HT-29 (cell line): Measurements from ENCODE around the gene BRMS1. TPM values are rescaled to one million over a fixed set of nuclear protein-coding genes. Genes with fewer than 3 reads are reported as not detected.
A peak's percentile ranks its signal among the peaks of the same experiment; 100 is the strongest.
"Not testable (repeated sequence)": the region's sequence is repeated elsewhere in the genome, so short reads cannot be mapped to it uniquely, and the experiment has no call there.

ENCODE experiments used
- DNase-seq: peaks from one replicate; pipeline ENCODE4 v3.0.0-alpha.2; 2015; ENCODE audit warnings: low spot score
- total RNA-seq: library from RNA; depleted of rRNA; stranded (reverse); fragments of >200 nt; shearing (Covaris generic); gene quantifications from 2 replicates; pipeline ENCODE4 v1.2.3, GENCODE V29; 2014

Gene BRMS1
- total RNA-seq, 1 experiment from 2014 or later = 74.9 TPM

DNA sequence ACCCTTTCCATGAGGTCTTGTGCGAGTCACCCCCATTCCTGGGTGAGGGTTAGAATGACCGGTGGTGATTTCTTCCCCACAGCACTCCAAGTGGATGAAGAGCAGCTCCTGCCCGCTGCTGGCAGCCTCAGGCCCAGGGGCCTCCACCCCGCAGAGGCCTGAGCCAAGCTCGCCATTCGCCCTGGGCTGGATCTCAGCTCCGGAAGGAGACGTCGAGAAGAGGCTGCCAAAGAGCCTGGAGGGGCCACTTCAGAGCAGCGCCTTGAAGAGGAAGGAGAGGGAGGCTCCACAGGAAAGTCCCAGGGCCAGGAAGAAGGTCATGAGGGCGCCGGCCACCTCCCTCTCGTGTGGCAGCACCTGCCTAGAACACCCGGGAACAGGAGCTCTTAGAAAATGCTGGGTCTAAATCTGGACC lies 18.3 kb upstream of the BRMS1 start:
- no peak for DNase-seq

DNA sequence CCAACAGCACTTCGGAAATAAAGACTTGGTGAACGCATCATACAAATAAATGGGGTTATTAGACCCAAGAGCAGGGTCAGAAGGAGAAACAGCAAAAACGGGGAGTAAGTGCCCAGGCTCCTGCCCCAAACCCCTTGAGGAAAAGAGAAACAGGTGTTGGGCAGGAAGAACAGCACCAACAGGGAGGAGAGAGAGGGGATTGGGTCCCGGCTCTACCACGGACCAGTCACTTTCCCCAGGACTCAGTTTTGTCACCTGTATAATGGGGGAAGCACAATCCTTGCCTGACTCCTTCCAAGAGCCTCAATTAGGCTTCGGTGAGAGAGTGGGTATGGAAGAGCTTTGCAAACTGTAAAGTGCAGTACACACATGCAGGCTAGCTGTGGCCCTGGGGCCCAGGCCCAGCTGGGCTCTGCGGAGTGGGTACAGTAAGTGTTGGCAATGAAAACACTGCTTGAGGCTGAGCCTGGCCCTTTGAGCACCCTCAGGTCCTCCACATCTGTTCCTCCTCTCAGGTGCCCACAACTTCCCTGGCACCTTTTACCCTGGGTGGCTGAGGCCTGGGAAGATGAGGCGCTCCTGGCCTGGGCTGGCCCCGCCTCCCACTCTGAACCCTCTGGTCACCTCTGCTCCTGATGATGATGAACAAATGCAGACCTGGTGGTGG lies 17.7 kb upstream of the BRMS1 start:
- DNase-seq = no peak

DNA sequence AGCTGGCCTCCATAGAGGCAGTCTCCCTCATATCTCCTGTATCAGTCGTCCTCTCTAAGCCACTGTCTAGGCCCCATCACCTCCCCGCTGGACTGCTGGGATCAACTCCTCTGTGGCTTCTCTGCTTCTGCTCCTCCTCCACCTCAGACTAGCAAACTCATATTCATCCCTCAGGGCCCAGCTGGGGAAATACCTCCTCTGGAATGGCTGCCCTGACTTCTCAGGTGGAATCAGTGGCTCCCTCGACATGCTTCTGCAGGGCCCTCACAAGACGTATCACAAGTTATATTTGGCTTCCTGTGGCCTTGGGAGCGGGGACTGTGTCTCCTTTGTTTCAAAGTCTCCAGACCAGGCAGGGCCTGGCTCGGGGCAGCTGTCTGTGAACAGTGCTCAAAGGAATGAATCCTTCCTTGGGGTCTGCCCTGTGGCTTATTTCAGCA lies 16.6 kb upstream of the BRMS1 start:
- DNase-seq = no peak

DNA sequence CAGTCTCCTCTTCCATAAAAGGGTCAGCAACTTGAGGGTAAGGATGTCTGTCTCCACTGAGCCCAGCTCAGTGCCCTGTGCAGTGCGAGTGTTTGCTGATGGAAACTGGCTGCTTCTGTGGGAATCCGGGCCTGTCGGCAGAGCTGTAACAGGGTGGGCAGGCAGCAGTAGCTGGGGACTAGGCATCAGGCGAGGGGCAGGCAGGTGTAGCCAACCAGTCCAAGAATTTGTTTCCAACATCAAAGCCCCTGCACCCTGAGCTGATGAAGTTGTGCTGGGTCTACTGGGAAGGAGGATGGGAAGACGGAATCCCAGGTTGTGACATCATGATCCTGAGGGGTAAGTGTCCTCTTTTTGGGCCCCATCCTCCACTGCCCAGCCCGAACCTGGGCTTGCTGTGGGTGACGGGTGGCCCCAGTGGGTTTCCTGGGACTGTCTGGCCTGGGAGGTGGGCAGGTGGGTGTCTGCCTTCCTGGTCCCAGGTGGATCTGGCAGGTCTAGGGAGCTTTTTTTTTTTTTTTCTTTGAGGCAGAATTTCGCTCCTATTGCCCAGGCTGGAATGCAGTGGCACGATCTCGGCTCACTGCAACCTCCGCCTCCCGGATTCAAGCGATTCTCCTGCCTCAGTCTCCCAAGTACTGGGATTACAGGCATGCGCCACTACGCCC lies 15.6 kb upstream of the BRMS1 start:
- DNase-seq = no peak

DNA sequence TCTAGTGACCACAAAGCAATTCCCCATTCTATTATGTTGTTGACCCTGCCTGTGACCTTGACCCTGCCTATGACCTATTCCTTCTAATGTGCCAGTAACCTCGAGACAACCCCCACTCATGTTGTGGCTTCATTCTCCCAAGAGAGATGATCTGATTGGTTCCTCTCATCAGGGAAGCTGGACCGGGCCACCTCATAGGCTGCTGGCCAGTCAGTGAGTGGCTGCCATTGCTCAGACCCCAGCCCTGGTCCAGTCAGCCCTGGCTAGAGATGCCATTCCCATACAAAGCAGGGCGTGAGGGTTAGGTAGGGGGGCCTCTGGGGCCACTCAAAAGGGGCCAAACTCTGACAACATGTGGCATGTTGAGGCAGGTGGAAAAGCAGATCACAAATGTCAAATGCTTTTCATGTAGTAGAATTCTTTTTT lies 14.8 kb upstream of the BRMS1 start:
- DNase-seq = no peak

DNA sequence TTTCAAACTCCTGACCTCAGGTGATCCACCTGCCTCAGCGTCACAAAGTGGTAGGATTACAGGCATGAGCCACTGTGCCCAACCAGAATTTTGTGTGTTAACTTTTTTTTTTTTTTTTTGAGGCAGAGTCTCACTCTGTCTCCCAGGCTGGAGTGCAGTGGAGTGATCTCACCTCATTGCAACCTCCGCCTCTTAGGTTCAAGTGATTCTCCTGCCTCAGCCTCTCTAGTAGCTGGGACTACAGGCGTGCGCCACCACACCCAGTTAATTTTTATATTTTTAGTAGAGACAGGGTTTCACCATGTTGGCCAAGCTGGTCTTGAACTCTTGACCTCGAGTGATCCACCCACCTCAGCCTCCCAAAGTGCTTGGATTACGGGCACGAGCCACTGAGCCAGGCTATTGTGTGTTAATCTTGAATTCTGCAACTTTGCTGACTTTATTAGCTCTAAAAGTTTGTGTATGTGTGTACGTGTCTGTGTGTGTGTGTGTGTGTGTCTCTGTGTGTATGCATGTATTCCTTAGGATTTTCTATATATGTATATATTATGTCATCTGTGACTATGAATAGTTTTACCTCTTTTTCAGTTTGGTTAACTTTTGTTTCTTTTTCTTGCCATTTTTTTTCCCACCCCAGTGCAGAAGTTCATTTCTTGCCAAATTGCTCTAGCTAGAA lies 5.8 kb upstream of the BRMS1 start:
- DNase-seq = not testable (repeated sequence)

DNA sequence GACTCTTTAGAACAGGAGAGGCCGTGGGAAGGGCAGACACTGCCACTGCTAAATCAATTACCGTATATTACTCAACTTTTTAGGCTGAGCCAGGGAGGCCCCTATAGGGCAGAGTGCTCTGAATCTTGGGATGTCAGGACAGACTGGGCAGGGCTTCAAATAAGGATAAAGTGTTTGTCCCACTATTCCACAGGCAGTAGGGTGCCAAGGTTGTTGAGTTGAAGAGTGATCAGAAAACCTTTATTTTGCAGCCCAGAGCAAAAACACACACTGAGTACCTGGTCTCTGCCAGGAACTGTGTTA lies 4.1 kb upstream of the BRMS1 start:
- no peak for DNase-seq

DNA sequence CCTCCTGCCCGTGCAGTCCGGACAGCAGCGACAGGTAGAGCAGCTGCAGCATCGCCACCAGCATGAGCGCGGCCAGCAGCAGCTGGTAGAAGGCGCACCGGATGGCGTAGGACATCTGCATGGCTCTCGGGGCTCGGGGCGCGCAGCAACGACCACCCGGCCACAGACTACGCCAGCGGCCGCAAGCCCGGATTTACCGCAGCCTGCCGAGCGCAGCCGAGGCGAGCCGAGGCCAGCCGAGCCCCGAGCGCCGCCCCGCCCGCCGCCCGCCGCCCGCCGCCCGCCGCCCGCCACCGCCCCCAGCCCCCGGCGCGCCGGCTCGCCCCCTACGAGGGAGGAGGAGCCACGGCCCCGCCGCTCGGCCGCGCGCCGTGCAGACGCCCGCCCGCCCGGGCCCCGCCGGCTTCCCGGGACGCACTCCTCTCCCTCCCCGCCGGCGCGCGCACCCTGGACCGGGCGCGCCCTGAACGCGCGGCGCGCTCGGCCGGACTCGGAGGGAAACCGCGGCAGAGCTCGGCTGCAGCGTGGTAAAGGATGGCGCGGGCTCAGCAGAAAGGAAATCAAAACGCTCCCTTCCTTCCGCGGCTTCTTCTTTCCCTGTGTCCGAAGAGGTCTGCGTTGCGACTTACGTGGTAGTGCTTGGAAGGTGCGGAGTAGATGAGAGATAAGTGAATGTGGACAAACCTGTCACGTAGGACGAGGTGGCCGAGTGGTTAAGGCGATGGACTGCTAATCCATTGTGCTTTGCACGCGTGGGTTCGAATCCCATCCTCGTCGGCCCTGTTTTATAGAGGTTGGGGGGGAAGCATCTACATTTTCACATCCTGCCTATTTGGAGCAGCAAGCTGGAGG lies 2.7 kb upstream of the BRMS1 start, which contains the start of gene B4GAT1:
B4GAT1 (minus strand) TSS at position 205 of the 852 bp plus-strand sequence; CDS start at position 121, 84 bp downstream.
- DNase-seq = peak; percentile 98

DNA sequence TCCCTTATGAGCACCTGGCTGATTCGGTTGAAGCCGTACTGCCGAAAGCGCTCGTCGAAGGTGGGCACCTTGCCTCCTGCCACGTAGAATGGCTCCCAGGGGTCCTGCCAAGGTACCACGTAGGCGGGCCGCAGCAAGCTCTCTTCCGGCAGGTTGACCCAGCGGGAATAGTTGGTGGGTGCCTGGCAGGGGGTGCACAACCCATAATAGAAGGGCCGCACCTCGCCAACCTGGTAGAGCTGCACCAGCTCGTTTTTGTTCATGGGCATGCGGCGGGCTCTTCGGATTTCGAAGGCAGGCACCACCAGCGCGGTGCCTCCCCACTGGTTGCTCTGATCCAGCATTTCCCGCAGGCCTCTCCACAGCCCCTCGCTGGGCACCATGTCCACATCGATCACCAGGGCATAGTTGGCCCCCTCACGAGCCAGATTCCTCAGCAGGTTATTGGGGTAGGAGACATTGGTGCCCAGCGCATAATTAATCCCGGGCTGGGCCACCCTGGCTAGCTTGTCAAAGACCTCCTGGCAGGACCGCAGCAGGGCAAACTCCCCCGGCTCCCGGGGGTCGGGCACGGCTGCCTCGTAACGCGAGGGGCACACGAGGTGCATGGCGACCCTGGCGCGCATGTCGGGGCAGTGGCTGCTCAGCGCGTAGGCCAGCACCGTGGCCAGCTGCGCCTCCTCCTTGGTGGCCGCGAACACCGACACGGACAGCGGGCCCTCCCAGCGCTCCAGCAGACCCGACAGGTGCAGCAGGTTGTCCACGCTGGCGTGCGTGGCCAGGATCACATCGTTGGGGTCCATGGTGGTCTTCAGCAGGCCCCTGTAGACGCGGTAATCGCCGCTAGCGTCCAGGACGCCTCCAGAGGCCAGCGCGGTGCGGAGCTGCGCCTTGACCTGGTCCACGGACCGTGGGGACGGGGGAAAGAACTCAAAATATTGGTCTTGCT lies 1.8 kb upstream of the BRMS1 start:
- no peak for DNase-seq

DNA sequence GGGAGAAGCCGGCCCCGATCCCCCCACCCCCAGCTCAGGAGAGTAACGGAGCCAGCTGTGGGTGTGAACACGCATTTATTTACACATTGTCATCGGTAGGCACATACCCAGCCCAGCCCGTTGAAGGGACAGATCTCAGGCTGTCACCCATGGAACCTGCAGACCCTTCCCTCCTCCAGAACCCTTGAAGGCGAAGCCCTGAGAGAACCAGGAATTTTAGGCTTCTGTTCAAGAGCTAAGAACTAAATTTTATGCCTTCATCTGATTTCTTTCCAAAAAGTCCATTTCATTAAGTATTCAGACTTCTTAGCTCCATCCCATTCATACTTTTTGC lies 379 bp upstream of the BRMS1 start:
- DNase-seq = no peak

DNA sequence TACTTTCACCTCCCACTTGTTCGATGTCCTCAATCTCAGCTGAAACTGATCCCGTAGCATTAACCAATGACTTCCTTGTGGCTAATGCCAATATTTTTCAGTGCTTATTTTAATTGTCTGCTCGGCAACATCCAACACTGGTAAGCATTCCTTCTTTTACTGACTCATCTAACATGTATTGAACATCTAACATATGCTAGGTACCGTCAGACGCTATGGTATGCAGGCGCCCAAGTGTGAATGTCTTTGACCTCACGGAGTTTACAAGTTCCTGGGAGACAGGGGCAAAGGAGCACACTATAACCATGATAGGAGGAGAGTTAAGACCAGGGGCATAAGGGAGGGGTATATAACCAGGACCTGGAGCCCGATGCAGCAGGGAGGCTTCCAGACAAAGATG lies 1.7 kb downstream of the BRMS1 start:
- DNase-seq = no peak

DNA sequence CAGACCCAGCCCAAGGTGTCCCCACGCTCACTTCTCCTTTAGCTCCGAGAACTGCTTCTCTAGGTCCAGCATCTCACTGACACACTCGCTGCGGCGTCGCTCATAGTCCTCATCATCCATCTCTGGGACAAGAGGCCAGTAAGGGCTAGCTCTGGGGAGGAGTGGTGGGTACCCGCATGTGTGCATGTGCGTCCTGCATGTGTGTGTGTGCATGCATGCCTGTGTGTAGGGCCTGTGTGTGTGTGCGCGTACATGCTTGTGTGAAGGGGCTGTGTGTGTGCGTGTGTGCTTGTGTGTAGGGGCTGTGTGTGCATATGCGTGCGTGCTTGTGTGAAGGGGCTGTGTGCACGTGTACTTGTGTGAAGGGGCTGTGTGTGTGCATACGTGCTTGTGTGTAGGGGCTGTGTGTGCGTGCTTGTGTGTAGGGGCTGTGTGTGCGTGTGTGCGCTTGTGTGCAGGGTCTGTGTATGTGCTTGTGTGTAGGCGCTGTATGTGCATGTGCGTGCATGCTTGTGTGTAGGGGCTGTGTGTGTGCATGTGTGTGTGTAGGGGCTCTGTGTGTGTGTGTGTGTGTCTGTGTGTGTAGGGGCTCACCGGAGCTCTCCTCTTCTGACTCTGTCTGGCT lies 3.3 kb downstream of the BRMS1 start:
- no peak for DNase-seq

DNA sequence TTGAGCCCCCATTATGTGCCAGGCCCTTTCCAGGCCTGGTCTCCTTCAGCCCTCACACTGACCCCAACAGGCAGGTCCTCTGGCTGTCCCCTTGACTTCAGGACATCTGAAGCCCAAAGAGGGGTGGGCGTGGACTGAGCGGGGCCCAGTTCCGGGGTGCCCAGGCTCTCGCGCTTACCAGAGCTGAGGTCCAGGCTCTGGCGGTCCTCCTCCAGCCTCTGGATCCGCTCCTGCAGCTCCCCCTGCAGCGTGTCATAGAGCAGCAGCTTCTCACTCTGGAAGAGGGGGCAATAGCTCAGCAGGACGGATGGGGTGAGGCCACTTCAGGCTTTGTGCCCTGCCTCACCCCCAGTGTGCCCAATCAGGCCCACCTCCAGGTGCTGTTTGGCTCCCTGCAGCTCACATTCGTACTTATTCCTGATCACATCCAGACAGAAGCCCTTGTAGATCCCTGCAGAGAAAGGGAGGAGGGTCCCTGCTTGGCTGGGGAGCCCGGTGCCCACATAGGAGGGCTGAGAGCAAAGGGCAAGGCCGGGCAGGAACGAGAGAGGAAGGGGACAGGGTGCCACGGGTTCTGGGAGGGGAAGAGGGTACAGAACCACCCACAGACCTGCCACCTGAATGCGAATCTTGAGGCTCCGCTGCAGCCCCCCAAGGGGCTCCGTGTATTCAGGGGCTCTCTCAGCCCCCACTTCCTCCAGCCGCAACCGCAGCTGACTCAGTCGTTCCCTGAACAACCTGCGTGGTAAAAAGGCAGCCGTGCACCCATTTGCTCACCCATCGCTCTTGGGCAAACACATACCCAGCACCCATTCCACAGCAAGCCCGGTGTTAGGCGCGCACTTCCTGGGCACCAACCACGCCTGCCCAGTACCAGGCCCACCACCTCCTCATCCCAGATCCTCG lies 4.1 kb downstream of the BRMS1 start:
- no peak for DNase-seq

DNA sequence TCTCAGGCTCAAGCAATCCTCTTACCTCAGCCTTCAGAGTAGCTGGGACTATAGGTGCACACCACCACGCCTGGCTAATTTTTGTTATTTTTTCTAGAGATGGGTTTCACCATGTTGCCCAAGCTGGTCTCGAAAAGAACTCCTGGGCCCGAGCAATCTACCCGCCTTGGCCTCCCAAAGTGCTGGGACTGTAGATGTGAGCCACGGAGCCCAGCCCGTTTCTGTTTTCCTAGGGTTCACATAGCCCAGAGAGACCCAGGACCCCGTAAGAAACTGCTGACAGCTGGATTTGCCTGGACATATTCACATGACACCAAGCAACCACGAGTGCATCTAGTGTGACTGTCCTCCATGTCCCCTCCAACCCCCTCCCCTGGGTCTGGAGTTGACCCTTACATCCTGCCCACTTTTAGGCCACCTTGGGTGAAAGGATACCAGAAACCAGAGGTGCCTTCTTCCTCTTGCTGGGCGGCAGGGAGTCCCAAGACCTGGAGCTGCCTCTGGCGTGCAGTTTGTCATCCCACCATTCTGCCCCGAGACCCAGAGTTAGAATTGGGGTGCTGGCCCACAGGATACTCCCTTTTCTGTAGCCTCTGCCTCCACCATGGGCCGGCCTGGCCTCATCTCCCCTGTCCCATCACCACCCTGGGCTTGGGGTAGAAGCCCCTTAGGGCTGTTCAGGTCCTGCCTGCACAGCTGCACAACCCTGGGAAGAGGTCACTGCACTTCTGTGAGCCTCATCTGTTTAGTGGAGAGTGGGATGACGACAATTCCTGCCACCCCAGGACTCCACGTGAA lies 5.0 kb downstream of the BRMS1 start:
- DNase-seq = no peak

DNA sequence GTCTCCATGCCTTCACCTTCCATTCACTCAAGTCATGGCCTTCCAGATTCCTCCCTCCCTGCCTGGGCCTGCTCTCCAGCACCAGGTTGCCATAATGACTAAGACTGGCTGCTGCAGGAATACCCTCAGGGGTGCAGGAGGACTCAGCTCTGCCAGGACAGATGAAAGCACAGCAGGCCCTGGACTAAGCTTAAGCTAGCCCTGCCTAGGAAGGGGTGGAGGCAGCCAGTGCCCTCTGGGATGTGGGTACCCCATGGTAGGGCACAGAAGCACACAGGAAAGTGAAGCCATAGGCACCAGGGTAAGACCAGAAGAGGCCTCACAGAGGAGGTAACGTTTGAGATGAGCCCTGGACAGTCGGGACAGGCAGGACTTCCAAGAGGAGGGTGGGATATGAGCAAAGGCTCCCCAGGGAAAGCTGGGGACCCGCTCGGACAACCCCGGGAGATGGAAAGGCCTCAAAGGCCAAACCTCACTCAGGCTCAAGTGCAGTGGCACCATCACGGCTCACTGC lies 5.7 kb downstream of the BRMS1 start:
- no peak for DNase-seq

DNA sequence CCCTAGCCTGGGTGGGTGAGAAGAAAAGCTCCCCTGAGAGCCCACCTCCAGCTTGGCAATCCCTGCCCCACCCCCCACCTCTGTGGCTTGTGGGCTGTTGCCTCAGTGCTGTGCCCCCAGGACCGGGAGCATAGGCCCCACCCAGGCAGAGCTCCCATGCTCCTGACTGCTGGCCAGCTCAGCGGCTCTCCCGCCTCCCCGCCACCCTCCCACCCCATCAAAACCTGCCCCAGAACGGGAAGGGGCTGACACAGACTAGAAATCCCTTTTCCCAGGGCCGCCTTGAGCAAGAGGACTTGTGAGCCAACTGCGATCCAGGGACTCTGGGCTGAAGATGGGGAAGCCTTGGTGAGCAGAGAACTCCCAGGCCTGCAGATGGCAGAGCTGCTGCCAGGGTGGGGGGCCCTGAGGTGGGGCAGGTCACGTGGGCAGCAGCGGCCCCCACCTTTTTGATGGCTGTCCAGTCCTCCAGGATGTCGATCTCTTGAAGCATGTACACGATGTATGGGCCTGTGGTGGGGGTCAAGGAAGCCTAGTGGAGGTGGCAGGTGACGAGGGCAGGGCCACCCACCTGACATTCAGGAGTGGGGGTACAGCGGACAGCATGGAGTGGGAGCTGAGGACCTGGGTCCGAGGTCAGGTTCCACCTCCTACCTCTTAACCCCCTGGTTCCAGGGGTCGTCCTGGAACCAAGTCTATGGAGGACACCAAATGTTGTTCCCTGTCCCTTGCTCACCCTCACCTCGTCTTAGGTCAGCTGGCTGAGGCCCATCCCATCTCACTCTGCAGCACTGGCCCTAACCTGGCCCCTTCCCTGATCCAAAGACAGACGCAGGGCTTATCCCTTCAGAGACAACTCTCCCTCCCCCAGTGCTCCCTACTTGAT lies 6.4 kb downstream of the BRMS1 start:
- no peak for DNase-seq
